Cardiac muscle cell (in vitro differentiated cells and primary cell): Measurements from ENCODE around the gene METTL1. TPM values are rescaled to one million over a fixed set of nuclear protein-coding genes. Genes with fewer than 3 reads are reported as not detected.

Experiments
- DNase-seq, 2 donors: peaks; one replicate each; pipeline versions ENCODE4 v3.0.0 to v3.0.0-alpha.2; 2010 to 2017; ENCODE audit warnings: low read depth in 1 of 2, low spot score in 1 of 2
- H3K27ac ChIP-seq: fragments of 200-600 bp; sonication (generic); 2 replicates; pipeline ENCODE4 v1.5.1; 2016
- H3K27me3 ChIP-seq: fragments of 200-600 bp; sonication (generic); 2 replicates; pipeline ENCODE4 v1.6.0; 2016; ENCODE audit warnings: control low read depth
- H3K36me3 ChIP-seq: fragments of 200-600 bp; sonication (generic); 2 replicates; pipeline ENCODE4 v1.5.1; 2016; ENCODE audit warnings: control low read depth
- H3K4me1 ChIP-seq: fragments of 200-600 bp; sonication (generic); 2 replicates; pipeline ENCODE4 v1.8.1; 2017; ENCODE audit warnings: low read depth, mild to moderate bottlenecking, mixed run types
- H3K4me3 ChIP-seq: fragments of 200-600 bp; sonication (generic); 2 replicates; pipeline ENCODE4 v1.5.1; 2016; ENCODE audit warnings: mild to moderate bottlenecking
- H3K9me3 ChIP-seq: fragments of 200-600 bp; sonication (generic); 2 replicates; pipeline ENCODE4 v1.5.1; 2017; ENCODE audit warnings: low read depth, mild to moderate bottlenecking, control low read depth
- polyA plus RNA-seq: library from polyadenylated mRNA; unstranded; fragments of >200 nt; fragmentation: Nextera tagmentation; extraction: Ambion mirVana; gene quantifications from 2 replicates; pipeline ENCODE4 v1.2.1, GENCODE V29; 2016
- total RNA-seq: library from RNA; depleted of rRNA; stranded (reverse); fragments of >200 nt; gene quantifications from 2 replicates; pipeline ENCODE4 v1.2.3, GENCODE V29; 2016
- TF ChIP-seq, protein P1 (sequence below): IDR thresholded peaks from 2 replicates; pipeline ENCODE4 v1.5.1; 2012; ENCODE audit warnings: low read depth, mild to moderate bottlenecking, low read length

METTL1 gene
- total and polyA plus RNA-seq, 2 experiments from 2014 or later = 8.1 to 21.6 TPM

DNA sequence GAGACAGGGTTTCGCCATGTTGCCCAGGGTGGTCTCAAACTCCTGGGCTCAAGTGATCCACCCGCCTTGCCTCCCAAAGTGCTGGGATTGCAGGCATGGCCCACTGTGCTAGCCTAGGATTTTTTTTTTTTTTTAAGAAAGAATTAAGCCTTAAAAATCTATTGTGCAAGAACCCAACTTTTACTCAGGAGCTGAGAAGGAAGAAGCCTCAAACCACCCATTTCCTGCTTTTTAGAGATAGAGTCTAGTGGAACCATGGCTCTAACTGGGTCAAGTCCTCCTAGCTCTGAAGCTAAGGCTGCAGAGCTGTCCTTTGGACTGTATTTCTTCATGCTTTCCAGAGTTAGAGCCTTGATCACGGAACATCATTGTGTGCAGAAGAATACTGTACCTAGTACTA is 9.3 kb upstream of the METTL1 start:
- H3K27ac ChIP-seq = no peak overlapping the region
- peaks cover 4% of the 10 kb centered on the region for H3K36me3 ChIP-seq
- H3K9me3 ChIP-seq = no peaks in the 10 kb centered on the region
- no peaks in the 10 kb centered on the region for H3K27me3 ChIP-seq
- no peak for DNase-seq
- H3K4me3 ChIP-seq = no peak overlapping the region
- TF ChIP-seq, protein P1, sequence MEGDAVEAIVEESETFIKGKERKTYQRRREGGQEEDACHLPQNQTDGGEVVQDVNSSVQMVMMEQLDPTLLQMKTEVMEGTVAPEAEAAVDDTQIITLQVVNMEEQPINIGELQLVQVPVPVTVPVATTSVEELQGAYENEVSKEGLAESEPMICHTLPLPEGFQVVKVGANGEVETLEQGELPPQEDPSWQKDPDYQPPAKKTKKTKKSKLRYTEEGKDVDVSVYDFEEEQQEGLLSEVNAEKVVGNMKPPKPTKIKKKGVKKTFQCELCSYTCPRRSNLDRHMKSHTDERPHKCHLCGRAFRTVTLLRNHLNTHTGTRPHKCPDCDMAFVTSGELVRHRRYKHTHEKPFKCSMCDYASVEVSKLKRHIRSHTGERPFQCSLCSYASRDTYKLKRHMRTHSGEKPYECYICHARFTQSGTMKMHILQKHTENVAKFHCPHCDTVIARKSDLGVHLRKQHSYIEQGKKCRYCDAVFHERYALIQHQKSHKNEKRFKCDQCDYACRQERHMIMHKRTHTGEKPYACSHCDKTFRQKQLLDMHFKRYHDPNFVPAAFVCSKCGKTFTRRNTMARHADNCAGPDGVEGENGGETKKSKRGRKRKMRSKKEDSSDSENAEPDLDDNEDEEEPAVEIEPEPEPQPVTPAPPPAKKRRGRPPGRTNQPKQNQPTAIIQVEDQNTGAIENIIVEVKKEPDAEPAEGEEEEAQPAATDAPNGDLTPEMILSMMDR = no peak
- peaks cover 6% of the 10 kb centered on the region for H3K4me1 ChIP-seq

DNA sequence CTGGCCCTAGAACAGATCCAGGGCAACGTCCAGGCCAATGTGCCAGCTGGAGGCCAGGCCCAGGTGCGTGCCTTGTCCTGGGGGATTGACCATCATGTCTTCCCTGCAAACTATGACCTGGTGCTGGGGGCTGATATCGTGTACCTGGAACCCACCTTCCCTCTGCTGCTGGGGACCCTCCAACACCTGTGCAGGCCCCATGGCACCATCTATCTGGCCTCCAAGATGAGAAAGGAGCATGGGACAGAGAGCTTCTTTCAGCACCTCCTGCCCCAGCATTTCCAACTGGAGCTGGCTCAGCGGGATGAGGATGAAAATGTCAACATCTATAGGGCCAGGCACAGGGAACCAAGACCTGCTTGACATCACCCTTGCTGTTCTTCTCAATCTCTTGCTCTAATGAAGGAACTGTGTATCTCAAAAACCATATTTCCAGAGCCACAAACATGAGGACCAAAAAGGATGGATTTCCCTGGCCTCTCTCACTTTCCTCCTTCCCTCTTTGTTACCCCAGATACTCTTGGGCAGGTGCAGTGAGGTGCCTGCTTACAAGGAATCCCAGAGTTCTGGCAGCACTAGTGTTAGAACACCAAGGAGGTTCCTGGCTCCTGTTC is 8.5 kb upstream of the METTL1 start:
- Histone ChIP-seq H3K4me1 (peaks cover 6% of the 10 kb centered on the region), H3K27me3 (no peaks in the 10 kb centered on the region), H3K4me3 (no peak overlapping the region), H3K36me3 (no peaks in the 10 kb centered on the region), H3K9me3 (no peaks in the 10 kb centered on the region), H3K27ac (no peak overlapping the region)
- no peak for DNase-seq
- TF ChIP-seq, protein P1 = no peak

DNA sequence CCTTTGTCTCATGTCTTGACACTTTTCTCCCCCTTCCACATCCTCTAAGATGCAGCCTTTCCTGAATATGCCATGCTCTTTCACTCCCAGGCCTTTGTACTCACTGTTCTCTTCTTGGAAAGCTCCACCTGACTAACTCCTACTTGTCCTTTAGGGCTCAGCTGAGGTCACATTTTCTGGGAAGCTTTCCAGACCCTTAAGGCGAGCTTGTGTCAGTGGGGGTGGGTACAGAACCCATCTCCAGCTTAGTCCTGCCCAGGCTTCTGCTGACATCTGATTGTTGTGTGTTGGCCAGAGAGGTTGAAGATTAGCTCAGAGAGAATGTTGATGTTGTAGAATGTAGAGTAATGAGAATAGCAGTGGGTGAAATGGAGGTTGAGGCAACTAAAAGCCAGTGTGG is 7.8 kb upstream of the METTL1 start:
- Histone ChIP-seq H3K9me3 (no peaks in the 10 kb centered on the region), H3K4me1 (peaks cover 6% of the 10 kb centered on the region), H3K36me3 (no peaks in the 10 kb centered on the region), H3K27ac (no peak overlapping the region), H3K27me3 (no peaks in the 10 kb centered on the region), H3K4me3 (no peak overlapping the region)
- TF ChIP-seq, protein P1 = no peak
- no peak for DNase-seq

DNA sequence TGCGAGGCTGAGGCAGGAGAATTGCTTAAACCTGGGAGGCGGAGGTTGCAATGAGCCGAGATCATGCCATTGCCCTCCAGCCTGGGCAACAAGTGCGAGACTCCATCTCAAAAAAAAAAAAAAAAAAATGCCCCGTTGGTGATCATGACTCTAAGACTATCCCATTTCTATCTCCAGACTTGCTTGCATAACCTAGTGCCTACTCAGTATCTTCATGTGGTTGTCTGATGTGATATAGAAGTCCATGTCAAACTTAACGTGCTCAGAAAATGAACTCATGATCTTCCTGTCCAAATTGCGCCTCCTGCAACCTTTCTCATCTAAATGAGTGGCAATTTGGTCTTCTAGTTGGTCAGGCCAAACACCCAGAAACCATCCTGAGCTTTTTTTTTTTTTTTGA is 6.0 kb upstream of the METTL1 start:
- Histone ChIP-seq H3K4me1 (no peaks in the 10 kb centered on the region), H3K9me3 (no peaks in the 10 kb centered on the region), H3K36me3 (no peaks in the 10 kb centered on the region), H3K27me3 (no peaks in the 10 kb centered on the region), H3K4me3 (no peak overlapping the region), H3K27ac (no peak overlapping the region)
- no peak for DNase-seq
- TF ChIP-seq, protein P1 = no peak

DNA sequence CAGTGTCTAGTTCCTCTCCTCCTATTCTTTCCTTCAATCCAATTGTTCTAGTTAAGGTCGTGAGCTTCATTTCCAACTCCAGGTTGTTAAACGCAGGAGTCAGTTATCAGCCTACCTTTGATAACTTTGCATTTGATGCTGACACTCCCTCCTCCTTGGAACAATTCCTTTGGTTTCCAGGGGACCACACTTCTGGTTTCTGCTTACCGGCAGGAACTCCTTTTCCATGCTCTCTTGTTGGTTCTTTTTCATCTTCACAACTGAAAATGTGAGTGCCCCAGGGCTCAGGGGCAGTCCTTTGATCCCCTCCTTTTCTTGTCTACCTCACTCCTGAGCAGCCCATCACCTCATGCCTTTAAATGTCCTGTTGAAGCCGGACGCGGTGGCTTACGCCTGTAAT is 5.5 kb upstream of the METTL1 start:
- TF ChIP-seq, protein P1 = no peak
- Histone ChIP-seq H3K4me1 (no peaks in the 10 kb centered on the region), H3K27me3 (no peaks in the 10 kb centered on the region), H3K4me3 (no peak overlapping the region), H3K9me3 (no peaks in the 10 kb centered on the region), H3K27ac (no peak overlapping the region), H3K36me3 (no peaks in the 10 kb centered on the region)
- no peak for DNase-seq

DNA sequence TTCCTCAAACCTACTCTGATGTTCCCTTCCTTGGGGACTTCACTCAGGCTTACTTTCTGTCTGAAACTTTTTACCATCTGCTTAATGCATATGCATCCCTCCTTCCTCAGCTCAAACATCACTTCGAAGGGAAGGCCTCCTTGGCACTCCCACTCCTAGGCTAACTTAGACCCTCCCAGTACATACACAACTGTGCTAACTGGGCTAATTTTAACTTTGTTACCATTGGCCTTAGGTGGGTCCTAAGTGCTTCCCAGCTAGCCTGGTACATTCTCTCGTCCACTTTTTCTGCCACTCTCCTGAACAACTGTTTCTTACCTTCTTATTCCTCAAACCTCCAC is 4.3 kb upstream of the METTL1 start:
- Histone ChIP-seq H3K4me1 (peaks cover 2% of the 10 kb centered on the region), H3K36me3 (no peaks in the 10 kb centered on the region), H3K9me3 (no peaks in the 10 kb centered on the region), H3K27ac (no peak overlapping the region), H3K4me3 (no peak overlapping the region), H3K27me3 (no peaks in the 10 kb centered on the region)
- no peak for DNase-seq
- TF ChIP-seq, protein P1 = no peak
